ENCODE results near the gene PHACTR1.

- TF ChIP-seq CTCF (conservative IDR thresholded peaks at IDR 0.05 in 1 of 2, IDR thresholded peaks at IDR 0.05 in 1 of 2; ENCODE audit: extremely low read depth in 1 of 2, insufficient read depth in 1 of 2, low read depth in 1 of 2, low read length in 2 of 2) (no peak), EZH2 (IDR thresholded peaks at IDR 0.05; ENCODE audit: borderline replicate concordance, low read length) (no peak)
These were observed 101.8 kb downstream of the PHACTR1 start for GRCh38 chr6:12818324-12818723.
